Hindlimb muscle (tissue), 1 donor: ENCODE results near the gene PIGN. TPM values are rescaled to one million over a fixed set of nuclear protein-coding genes. Genes with fewer than 3 reads are reported as not detected.

Experiments used
- DNase-seq: peaks from one replicate; pipeline ENCODE4 v3.0.0-alpha.2; 2013
- polyA plus RNA-seq: library from polyadenylated mRNA; unstranded; fragments of 120-200 nt; gene quantifications from one replicate; pipeline ENCODE4 v1.2.1, GENCODE V29; 2013; ENCODE audit not compliant: insufficient read length

PIGN gene
- polyA plus RNA-seq, 1 donor, result 16.3 TPM

GRCh38 chr18:62105376-62105775 lies 81.5 kb downstream of the PIGN start:
- no peak for DNase-seq

GRCh38 chr18:62102221-62102620 lies 84.6 kb downstream of the PIGN start:
- no peak for DNase-seq

- peak; percentile 61 for DNase-seq
Measured at GRCh38 chr18:62101321-62101721, 85.5 kb downstream of the PIGN start.

DNA sequence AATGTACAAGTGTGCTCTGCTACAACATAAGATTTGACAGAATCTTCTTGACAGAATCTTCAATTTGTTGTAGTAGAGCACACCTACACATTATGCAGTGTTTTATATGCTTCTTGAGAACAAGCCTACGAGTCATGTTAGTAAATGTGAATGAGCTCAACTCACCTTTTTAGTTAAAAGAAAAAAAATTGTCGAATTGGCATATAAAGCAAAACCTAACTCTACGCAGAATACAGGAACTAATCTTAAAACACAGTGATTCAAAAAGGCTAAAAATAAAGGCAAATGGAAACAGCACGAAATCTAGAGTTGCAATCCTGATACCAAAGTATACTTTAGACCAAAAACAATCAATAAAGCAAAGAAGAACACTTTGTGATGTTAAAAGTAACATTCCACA lies 87.9 kb downstream of the PIGN start:
- DNase-seq, result no peak

DNA sequence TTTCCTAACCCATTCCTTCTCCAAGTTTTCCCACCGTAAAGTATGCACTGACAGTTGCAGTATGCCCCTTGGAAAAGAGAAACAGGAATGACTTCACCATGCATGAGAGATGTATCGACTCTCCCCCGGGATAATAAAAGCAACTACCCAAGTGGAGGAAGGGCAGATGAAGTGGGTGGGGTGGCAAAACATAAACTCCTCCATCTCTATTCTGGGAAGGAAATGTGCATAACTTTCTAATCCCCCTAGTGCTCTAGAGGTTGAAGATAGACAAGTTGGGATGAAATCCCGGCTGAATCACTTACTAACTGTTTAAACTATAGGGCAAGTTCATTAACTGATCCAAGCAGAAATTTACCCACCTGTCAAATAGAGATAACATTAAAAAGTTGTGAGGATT lies 89.2 kb downstream of the PIGN start:
- DNase-seq, result no peak

- DNase-seq, result no peak
Measured at GRCh38 chr18:62091487-62092120, 95.3 kb downstream of the PIGN start.

- no peak for DNase-seq
Measured at GRCh38 chr18:62089174-62089573, 97.7 kb downstream of the PIGN start.

GRCh38 chr18:62088156-62088555 lies 98.7 kb downstream of the PIGN start:
- DNase-seq, result no peak

DNA sequence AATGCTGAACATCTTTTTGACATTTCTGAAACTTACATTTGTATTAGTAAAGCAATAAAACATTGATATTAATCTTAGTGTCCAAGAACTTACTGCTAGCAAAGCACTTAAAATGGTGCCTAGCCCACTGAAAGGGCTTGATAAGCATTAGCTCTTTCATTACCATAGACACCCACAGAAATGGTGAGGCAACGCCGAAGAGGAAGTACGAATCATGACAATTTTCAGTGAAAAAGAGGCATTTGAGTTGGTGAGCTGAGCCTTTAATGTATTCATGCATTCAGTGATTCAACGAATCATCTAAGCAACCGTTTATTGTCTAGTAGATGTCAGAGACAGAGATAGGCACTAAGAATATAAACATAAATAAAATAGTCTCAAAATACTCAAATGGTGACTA lies 101.1 kb downstream of the PIGN start:
- no peak for DNase-seq

DNA sequence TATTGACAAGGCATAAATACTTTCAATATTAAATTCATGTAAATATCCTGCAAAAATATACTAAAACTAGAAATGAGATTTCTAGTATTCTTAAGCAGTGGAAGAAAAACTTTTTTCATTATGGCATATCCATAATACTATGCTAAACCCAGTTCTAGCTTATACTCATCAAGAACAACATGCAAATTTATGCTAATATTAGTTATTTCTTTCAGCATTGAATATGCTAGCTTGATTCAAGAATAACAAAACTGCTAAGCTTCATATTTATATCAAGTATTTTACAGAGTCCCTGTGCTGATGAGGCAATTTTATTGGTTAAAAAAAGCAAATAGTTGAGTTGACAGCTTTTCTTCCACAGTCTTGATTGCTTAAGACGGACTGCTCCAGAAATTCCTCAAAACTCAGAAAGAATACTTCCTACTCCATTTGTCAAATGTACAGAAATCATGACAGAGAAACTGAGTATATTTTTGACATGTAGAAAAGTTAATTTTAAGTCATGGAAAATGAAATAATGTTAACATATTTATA lies 105.0 kb downstream of the PIGN start:
- no peak for DNase-seq

DNA sequence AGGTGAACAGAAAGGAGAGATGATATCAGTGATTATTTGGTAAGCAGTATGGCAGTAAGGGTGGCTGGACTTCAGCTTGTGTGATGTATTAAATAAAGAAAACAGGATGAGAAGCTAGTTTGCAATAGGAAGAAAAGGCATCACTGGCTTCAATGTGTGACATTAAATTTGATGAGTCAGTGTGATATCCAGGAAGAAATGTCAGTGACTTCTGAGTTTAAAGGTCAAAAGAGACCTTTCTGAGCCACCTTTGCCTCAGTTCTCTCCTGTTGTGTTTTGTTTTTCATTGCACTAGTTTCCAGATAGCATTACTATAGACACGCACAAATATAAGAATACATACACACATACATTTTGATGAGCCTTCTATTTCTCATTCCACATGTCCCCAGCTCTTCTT lies 105.6 kb downstream of the PIGN start:
- DNase-seq, result no peak

DNA sequence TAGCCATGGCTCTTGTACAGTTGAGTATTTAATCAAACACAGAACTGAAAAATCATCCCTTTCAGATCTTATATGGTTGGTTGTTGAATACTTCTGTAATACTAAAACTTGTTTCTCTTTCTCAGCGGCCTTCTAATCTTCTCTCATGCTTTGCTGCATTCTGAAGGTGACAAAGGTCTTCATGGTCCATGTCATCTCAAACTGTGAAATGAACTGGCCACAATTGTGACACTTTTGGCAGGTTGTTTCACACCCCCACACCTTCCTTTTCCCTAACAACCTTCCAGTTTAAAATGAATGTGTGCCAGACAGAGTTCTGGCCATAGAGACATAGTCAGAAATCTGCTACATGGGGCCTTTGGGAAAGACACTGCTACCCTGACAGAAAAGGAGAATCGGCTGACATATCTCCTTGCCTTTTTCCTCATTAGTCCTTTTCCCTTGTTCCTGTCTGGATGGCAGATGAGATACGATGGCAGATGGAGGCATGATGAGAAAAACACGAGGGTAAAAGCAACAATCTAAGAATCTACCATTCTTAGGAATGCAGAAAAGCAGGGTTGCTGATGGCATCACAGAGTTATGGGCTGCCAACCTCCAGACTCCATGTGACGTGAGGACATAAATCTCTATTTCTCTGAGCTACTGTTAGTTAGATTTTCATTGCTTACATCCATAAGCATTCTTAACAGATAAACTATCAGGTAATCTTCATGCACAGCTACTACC lies 106.5 kb downstream of the PIGN start:
- DNase-seq, result no peak

GRCh38 chr18:62073461-62074281 lies 113.2 kb downstream of the PIGN start:
- no peak for DNase-seq

DNA sequence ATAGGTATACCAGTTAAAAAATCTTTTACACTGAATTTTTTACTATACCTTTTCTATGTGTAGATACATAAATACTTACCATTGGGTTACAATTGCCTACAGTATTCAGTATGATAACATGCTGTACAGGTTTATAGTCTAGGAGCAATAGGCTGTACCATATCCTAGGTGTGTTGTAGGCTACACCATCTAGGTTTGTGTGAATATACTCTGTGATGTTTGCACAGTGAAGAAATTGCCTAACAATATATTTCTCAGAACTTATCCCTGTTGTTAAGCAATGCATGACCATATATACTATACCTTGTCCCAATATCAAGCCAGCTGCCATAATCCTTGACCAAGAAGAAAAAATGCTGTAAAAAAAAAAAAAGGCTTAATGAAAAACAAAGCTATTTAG lies 114.5 kb downstream of the PIGN start:
- DNase-seq, result no peak

DNA sequence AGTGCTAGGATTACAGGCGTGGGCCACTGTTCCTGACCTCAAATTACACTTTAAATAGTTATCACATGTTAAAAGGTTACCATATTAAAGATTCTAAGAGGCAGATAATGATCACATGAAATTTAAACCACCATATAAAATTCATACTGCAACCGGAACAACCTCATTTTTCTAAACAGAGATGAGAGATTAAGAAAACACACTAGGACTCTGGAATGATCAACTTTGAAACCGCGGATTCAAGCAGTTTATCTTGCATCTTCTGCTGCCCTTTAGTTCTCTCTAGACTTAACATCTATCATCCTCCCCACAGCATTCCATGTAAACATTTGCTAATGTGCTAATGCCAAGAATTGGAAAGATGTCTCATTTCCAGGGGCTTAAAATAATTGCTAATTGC lies 115.8 kb downstream of the PIGN start:
- no peak for DNase-seq

GRCh38 chr18:62070302-62070701 lies 116.6 kb downstream of the PIGN start:
- no peak for DNase-seq

DNA sequence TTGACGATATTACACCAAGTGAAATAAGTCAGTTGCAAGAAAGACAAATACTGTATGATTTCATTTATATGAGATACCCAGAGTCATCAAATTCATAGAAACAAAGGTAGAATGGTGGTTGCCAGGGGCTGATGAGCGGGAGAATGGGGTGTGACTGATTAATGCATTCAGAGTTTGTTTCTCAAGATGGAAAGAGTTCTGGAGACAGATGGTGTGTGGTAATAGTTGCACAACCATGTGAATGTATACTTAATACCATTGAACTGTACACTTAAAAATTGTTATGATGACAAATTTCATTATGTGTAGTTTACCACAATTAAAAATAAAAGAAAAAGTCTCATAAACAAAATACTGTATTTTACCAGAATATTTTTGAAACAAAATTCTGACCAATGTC lies 117.3 kb downstream of the PIGN start:
- no peak for DNase-seq

- no peak for DNase-seq
Measured at GRCh38 chr18:62066102-62066818, 120.6 kb downstream of the PIGN start.

DNA sequence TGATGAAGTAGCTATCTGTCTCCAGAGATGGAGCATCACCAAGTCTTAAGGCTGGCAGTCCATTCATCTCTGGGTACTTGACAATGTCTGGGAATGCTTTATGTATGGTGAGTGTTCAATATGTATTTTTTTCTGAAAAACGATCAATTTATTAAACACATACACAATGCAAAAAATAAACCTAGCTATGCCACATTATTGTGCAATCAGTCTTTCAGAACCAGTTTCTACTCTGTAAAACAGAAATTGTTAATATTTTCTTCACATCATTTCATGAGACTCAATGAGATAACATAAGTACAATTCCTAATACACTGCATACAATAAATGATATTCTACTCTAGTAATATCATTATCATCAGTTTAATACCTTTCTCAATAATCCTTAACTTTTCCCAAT lies 122.5 kb downstream of the PIGN start:
- DNase-seq, result no peak

DNA sequence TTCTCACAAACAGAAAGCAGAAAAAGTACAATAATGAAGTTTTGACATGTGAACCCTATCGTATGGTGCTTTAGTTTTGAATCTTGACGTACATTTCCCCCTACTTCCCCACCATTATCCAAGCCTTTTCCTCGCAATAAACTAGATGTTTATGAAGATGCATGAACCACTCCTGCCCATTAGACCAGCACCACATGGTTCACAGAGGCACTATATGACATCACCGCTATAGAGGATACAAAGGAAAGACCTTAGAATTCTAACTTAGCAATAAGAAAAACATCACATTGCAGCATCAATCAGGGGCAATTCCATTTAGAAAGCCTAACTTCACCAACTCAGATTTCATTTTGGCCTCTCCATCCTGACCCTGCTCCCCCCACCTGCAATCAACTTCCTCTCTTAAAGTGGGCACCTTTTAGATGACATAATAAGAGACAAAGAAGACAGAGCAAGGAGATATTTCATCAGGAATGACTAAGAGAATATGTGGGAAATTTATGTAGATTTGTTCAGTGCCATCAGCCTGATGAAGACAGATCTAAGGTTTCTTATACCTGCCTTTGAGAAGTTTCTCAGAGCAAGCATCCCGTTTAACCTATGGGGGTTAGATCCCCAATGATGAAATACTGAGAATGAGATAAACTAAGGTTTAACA lies 124.9 kb downstream of the PIGN start:
- no peak for DNase-seq

GRCh38 chr18:62060820-62061219 lies 126.0 kb downstream of the PIGN start:
- DNase-seq, result no peak

- DNase-seq, result no peak
Measured at GRCh38 chr18:62054929-62055498, 131.8 kb downstream of the PIGN start.
